GM12891 (cell line): ENCODE data around the gene COL4A2.

ENCODE experiments used
- PAX5 ChIP-seq: IDR thresholded peaks from 2 replicates; pipeline ENCODE4 v1.6.1; 2011; ENCODE audit warnings: low read length, moderate library complexity, mild to moderate bottlenecking; ENCODE audit not compliant: insufficient read depth, severe bottlenecking
- POLR2A ChIP-seq: IDR thresholded peaks from 2 replicates; pipeline ENCODE4 v1.6.1; 2011; ENCODE audit warnings: low read depth, low read length, control low read depth
- POLR2AphosphoS5 ChIP-seq: IDR thresholded peaks from 2 replicates; pipeline ENCODE4 v1.6.1; 2011; ENCODE audit warnings: low read depth, low read length, control low read depth
- SPI1 ChIP-seq: IDR thresholded peaks from 2 replicates; pipeline ENCODE4 v1.6.1; 2011; ENCODE audit warnings: low read depth, low read length, control low read depth
- TAF1 ChIP-seq: IDR thresholded peaks from 2 replicates; pipeline ENCODE4 v1.6.1; 2011; ENCODE audit warnings: low read depth, low read length, control low read depth

- TF ChIP-seq POLR2A (no peak), SPI1 (no peak), POLR2AphosphoS5 (no peak), TAF1 (no peak), PAX5 (no peak)
Observed at GRCh38 chr13:110434629-110435028, 127.5 kb downstream of the COL4A2 start.
